KG1 (cell line): Measurements from ENCODE around the gene RHBDF1.

Experiments
- DNase-seq: peaks from one replicate; lab custom pipeline; 2025; lab: John Stamatoyannopoulos, UW

RHBDF1 gene

DNA sequence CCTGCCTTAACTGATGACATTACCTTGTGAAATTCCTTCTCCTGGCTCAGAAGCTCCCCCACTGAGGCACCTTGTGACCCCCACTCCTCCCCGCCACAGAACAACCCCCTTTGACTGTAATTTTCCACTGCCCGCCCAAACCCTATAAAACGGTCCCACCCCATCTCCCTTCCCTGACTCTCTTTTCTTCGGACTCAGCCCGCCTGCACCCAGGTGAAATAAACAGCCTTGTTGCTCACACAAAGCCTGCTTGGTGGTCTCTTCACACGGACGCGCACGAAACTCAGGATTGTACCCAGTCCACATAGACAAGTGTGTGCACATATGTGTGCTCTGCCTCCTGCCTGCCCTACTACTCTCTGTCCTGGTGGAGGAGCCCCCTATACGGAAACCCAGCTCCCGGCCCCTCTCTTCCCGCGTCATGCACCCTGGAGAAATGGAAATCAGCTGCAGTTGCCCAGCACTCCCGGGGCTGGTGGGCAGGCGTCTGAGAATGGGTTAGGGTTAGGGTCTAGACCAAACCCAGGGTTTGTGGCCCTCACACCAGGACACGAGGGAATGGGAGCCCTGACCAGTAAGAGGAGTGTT lies 2.4 kb upstream of the RHBDF1 start:
- no peak for DNase-seq

DNA sequence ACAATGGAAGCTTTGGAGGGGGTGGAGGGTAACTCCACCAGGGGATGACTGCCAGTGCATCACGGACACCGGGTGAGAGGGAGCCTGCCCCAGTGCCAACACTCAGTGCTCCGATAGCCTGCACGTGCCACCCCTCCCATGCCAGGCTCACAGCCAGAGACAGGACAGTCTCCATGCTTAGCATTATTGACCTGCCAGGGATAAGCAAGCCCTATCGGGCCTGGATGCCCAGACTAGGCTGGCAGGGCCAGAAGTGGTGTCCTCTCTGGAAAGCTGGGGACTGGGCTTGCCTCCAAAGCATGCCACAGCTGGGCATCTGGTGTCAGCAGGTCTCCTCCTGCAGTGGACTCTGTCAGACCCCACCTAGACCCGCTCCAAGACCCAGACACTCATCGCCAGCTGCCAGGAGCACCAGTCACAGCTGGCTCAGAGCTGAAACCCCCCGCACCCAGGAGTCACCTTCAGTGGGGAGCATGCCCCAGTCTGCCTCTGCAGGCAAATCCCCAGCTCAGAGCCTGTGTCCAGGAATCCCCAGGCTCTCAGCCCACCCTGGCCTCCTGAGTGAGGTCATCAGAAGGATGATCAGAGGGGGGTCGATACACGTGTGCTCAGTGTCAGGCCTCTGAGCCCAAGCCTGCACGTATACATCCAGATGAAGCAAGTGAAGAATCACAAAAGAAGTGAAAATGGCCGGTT lies 1.8 kb upstream of the RHBDF1 start:
- no peak for DNase-seq

DNA sequence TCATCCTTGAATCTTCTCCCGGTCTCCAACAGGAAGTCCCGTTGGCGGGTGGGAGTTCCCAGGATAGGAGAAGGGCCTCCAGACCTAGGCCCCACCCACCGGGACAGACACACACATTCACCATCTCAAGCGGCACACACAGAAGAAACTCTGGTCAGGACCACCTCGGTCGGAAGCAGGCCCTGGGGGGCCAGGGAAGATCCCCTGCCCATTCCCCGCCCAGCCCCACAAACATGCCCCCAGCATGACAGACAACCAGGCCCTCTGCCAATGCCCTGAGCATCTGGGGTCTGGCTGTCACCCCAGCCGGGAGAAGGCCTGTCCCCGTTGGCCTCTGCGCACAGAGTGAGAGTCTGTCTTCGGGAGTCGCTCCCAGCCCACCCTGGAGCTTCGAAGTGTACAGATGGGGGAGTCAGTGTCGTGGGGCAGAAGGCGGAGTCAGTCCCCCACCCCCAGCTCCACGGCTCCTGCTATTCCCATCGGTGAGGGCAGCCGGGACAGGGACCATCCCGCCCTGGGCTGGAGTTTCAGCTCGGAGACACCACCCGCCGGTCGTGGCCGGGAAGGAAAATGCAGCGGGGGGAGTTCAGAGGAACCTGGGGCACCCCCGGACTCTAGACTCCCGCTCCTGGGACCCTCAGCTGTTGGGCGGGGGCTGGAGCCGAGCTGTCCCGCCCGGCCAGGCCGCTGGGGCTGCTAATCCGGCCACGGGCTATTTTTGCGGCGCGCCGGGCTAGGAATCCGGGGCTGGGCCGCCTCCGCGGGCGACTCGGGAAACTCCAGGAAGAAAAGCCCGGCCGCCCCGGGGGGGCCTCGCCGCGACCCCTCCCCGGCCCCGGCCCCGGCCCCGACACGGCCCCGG lies 660 bp downstream of the RHBDF1 start:
- no peak for DNase-seq

DNA sequence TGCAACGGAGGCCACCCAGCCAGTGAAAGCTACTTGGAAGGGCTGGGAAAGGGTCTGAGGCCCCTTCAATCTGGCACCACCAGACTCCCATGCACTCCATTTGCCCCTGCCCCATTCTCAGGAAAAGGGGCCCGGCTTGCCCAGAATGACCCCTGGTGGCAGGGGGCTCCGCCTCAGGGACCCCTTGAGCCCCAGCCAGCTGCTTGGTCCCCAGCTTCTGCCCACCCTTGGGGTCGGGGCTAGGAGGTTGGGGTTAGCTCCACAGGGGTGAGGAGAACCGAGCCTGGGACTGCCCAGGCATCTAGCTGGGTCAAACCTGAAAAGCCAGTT lies 1.3 kb downstream of the RHBDF1 start:
- no peak for DNase-seq

DNA sequence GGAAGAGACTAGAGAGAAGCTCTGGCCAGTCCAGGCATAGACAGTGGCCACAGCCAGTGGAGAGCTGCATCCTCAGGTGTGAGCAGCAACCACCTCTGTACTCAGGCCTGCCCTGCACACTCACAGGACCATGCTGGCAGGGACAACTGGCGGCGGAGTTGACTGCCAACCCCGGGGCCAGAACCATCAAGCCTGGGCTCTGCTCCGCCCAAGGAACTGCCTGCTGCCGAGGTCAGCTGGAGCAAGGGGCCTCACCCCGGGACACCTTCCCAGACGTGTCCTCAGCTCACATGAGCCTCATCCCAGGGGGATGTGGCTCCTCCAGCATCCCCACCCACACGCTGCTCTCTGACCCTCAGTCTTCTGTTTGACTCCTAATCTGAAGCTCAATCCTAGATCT lies 3.2 kb downstream of the RHBDF1 start:
- no peak for DNase-seq

DNA sequence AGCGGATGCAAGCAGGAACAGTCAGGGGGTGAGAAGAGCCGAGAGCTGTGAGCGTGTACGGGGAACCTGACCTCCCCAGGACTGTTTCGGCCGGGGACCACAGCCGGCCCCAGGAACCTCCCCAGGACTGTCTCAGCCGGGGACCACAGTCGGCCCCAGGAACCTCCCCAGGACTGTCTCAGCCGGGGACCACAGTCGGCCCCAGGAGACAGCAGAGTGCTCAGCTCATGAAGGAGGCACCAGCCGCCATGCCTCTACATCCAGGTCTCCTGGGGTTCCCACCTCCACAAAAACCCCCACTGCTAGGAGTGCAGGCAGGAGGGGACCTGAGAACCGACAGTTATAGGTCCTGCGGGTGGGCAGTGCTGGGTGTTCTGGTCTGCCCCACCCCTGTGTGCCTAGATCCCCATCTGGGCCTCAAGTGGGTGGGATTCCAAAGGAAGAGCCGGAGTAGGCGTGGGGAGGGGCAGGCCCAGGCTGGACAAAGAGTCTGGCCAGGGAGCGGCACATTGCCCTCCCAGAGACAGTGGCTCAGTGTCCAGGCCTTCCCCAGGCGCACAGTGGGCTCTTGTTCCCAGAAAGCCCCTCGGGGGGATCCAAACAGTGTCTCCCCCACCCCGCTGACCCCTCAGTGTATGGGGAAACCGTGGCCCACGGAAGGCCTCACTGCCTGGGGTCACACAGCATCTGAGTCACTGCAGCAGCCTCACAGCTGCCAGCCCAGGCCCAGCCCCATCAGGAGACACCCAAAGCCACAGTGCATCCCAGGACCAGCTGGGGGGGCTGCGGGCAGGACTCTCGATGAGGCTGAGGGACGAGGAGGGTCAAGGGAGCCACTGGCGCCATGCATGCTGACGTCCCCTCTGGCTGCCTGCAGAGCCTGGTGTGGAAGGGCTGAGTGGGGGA lies 4.3 kb downstream of the RHBDF1 start:
- DNase-seq = no peak

DNA sequence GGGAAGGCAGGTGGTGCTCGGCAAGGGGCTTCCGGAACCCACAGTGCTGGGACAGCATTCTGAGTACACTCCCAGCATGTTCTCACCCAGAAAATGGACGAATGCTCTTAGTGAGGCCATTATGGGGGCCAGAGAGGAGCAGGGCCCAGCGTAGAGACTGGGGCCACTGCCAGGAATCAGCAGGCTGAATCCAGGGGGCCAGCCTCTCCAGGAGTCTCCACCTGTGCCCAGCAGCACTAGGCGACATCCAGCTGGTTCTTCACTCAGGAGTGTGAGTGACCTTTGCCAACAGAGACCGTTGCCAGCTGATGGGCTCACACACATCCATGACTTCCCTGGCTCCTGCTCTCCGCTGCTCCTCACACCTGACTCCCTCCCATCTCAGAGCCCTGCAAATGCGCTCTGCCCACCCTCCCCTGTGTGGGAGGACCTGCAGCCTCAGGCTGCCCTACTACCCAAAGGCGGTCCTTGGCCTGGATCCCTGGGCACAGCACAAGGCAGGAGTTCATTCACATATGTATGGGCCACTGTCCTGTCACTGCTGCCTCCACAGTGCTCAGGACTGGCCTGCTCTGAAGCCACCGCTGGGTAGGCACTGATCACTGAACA lies 5.1 kb downstream of the RHBDF1 start:
- DNase-seq = no peak

DNA sequence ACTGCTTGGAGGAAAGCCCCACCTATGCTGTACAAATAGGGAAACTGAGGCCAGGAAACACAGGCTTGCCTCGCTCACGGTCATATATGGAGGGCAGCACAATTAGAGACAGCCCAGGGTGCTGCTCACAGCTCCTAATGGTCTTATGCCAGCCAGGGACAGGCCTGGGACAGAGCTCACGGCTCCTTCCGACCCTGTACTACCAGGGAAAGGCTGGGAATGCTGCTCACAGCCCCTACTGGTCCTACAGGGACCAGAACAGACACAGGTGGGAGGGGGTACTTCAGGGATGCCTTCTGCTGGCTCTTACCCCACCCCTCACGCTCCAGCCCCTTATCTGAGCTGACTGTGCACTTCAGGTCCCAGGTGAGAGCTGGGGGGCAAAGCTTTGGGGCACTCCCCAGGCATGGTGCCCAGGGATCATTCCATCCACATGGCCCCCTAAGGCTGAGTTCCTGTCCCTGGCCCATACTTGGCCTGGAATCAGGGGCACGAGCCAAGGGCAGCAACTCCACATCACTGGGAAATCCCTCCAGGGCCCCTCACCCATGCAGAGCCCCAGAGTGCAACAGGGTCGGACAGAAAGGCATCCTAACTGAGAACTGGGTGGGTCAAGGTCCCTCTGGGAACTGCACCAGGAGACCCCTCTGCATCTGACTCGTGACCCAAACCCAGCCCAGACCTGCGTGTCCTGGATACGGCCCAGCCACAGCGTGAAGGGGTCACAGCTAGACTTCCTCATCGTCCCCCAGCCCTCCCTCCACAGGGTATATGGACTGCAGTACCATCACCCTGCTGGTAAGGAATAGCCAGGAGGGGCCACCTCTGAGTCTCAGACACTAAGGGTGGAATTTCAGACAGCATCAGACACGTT lies 5.9 kb downstream of the RHBDF1 start:
- no peak for DNase-seq

DNA sequence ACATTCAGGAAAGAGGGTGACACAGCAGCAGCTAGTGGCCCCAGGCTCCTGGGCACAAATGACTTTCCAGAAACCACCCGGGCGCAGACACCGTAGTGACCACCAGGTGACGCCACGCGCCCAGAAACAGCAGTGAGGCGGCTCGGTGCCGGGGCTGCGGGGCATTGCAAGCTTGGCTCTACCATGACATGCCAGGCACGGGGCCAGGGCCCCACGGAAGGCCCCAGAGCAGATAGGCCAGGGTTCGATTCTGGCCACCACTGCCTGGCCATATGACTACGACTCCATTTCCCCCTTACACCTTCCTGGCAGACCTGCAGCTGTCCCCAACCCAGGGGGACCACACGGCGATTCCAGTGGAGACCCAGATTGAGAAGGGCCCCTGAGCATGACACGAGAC lies 6.7 kb downstream of the RHBDF1 start:
- peak; percentile 37 for DNase-seq

DNA sequence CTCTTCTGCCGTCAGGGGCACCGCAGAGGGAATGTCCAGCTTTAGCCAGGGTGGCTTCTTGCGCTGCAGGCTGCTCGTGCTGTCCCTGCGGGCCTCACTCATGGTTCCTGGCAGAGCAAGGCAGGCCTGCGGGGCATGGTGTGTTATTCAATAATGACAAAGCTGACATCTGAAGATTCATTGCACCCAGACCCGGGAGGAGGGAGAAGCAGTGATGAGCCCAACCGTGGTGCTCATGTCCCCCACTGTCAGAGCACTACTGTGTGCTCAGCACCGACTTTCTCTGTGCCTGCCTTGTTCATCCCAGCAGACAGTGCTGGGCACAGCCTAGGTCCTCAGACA lies 7.5 kb downstream of the RHBDF1 start:
- DNase-seq = no peak

DNA sequence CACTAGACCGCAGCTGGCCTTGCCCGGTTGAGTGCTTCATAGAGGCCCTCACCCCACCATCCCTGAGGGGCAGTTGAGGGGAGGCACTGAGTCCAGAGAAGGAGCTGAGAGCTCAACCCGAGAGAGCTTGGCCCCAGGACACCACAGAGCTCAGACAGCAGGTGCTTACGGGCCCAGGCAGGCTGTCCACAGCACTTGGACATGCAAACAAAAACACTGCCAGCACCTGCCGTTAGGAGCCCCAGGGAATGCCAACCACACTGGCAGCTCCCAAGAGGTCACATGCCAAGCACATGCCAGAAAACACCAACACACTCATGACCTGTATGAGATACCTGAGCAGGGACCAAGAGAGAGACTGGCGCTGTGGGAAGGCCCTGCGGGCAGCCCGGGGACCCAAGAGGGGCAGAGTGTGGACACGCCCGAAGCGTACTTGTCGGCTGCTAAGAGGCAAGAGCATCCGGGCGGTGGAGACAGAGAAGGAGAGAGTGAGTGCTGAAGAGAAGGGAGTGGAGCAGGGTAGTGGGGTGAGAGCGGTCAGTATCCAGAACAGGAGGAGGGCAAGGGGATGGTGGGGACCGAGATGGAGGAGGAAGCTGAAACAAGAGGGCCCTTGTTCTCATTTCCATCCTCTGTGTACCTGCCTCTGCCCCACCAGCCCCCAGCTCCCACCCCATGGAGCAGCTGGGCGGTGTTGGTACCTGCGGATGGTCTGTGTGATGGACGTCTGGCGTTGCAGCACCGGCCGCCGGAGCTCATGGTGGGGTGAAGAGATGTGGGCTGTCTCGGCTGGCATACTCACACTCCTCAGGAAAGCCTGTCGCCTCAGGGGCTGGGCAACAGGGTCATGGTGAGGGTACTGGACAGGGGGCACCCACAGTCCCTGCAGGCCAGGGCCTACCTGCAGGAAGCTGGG lies 8.2 kb downstream of the RHBDF1 start:
- DNase-seq = no peak

DNA sequence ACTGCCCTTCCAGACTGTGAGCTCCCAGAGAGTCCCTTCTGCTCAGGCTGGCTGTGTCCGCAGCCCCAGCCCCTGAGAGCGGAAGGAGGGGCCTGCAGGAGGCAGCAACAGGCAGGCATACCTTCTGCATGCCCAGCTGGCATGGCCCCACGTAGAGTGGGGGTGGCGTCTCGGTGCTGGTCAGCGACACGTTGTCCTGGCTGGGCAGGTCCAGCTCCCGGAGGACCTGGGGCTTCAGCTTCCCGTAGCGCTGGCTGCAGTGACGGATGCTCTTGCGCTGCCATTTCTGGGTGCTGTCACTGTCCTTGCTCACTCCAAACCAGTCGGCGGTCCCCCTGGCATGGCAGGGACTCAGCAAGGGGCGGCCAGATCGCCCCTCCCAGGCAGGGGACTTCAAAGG lies 9.0 kb downstream of the RHBDF1 start:
- no peak for DNase-seq

DNA sequence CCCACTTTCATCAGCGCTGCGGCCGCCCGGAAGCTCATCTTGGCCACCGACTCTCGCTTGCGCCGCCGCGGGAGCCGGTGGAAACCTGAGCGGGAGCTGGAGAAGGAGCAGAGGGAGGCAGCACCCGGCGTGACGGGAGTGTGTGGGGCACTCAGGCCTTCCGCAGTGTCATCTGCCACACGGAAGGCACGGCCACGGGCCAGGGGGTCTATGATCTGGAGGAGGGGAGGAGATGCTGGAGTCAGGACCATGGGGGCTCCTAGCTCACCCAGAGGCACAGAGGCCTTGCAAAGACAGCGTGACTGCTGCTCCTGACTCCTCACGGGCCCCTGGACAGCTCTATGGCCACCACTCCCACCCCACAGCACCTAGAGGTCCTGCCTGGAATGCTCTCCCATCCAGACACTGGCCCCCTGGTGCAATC lies 9.5 kb downstream of the RHBDF1 start:
- no peak for DNase-seq

DNA sequence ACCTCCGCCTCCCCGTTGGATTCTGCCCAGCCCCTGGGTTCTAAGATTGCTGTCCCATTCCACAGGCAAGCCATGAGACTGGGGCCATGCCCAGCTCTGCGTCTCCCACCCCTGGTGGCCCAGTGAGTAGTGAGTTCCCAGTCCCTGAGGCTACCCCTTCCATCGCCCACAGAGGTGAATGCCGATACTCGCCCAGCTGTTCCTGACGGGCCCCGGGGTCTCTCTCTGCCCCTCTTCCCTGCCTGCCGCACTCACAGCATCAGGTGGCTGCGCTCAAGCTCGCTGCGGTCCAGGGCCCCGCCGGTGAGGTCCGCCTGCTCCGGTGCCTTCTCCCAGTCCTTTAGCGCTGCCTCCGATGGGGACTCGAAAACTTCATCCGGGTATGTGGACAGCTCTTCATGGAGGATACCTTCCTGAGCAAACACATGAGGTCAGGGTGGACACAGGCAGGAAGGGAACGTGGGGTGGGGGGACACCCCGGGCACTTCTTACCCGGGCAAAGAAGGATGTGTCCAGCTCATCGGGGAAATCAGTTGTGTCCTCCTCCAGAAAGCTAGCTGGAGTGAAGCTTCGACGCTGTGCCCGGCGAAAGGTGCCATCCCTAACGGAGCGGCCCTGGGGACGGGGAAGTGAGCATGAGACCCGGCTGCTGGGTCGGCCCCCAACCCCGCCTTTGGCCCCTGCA lies 10.0 kb downstream of the RHBDF1 start:
- no peak for DNase-seq

DNA sequence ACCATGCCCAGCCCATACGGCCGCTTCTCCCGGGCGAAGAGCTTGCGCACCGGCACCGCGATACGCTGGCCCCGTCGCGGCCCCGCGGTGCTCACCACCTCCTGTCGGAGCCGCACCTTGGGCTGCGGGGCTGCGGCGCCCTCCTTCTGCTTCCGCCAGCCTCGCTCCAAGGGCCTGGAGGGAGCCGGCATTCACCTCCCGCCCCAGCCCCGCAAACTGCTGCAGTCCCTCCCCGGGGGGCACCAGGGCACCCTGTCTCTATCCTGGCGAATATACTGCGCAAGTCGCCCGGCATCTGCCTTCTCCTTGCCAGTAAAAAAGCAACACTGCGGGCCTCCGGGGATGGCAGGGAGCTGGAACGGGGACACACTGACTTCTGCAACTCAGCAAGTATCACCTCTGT lies 10.6 kb downstream of the RHBDF1 start:
- no peak for DNase-seq

DNA sequence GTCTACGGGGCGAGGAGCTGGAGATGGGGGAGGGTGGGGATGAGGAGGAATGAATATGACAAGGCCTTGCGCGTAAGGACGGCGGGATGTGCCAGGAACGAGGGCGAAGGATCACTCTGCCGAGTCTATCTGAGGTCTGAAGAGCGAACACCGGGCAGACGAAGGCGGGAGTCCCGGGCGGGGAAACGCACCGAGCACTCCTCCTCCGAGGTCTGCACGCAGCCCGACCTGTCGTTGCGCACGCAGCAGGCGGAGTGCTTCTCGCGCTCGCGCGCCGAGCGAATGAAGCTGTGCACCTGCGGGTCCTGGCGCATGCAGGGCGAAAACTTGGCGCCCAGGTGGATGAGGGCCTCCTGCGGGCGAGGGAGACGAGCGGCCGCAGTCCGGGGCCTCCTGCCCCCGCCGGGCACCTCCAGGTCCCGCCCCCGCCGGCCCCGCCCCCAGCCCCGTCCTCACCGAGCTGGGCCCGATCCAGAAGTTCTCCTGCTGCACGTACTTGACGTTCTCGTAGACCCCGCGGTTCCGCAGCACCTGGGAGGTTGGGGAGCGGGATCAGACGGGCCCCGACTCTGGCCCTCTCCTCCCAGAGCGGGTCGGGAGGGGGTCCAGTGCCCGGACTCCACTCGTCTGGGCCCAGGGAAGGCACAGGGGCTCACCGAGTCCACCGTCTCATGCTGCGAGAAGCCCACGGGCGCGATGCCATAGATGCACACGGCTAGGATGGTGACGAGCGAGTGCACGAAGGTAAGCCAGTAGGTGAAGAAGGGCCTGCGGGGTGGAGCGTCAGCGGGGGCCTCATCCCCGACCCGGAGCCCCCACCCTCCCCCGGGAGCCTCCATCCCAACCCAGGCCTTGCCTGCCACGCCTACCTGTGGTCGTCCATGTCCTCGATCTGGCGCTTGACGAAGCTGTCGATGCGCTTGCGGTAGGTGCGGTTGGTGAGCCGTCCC lies 11.2 kb downstream of the RHBDF1 start:
- DNase-seq = no peak

DNA sequence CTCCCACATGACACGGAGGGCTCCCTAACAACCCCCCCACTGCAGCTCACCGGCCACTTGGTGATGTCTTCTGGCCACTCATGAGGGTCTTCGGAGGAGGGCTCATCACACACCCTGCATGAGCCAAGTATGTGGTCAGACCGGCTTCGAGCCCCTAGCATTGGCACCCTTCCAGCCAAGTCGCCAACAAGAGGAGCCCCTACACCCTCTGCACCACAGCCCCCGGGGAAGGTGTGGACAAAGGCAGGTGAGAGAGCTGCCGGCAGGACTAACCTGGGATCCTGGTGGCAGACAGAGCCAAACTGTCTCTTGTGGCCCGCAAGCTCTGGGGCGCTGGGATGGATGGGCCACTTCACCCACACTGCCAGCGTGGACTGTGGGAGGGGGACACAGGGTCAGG lies 12.3 kb downstream of the RHBDF1 start:
- DNase-seq = no peak

DNA sequence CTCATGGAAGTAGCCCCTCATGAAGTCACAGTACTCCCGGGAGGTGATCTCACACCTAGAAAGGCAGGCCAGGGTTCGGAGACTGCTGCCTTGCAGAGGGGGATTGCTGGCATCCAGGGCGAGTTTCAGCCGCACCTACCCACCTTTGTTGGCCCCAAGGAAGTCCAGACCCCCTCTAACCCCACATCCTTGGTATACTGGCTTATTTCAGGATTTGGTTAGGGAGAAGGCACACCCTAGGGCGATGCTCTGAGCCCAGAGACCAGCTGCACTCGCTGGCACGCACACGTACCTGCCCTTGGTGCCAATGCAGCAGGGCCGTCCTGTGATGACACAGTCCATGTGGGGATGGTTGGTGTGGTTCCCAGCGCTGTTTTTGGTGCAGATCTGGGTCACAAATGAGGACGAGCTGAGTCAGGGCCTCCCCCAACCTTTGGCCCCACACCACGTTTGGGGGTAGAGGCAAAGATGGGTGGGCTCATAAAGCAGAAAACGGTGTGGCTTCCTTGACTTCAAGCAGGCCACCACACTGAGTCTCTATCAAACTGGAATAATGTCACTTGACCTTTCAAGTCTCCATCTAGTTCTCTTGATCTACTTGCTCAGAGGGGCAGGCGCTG lies 12.9 kb downstream of the RHBDF1 start:
- DNase-seq = no peak
